ENCODE data around the gene COL7A1.

The COL7A1 gene

GRCh38 chr3:48595075-48595525 lies at the start of gene COL7A1:
COL7A1 (minus strand) TSS chr3:48595329; CDS start chr3:48595159, 170 bp downstream.
- DNase-seq, result no peak

GRCh38 chr3:48642605-48643004 lies 47.5 kb upstream of the COL7A1 start:
- DNase-seq, result no peak

- DNase-seq, result no peak
These were observed 46.3 kb upstream of the COL7A1 start for GRCh38 chr3:48641396-48641795.

GRCh38 chr3:48639944-48640606 lies 44.9 kb upstream of the COL7A1 start:
- DNase-seq, result no peak

GRCh38 chr3:48637305-48637704 lies 42.2 kb upstream of the COL7A1 start:
- no peak for DNase-seq

GRCh38 chr3:48636149-48636655 lies 41.1 kb upstream of the COL7A1 start:
- no peak for DNase-seq

GRCh38 chr3:48635222-48636021 lies 40.3 kb upstream of the COL7A1 start, which contains the start of gene SLC26A6:
SLC26A6 (minus strand) TSS chr3:48635461; CDS start chr3:48635393, 68 bp downstream.
- DNase-seq, result peak; percentile 15

- DNase-seq, result no peak
These were observed 39.6 kb upstream of the COL7A1 start for GRCh38 chr3:48634661-48635221.

- DNase-seq, result no peak
These were observed 38.6 kb upstream of the COL7A1 start for GRCh38 chr3:48633743-48634142.

GRCh38 chr3:48633256-48633655 lies 38.1 kb upstream of the COL7A1 start:
- no peak for DNase-seq

GRCh38 chr3:48631516-48632448 lies 36.7 kb upstream of the COL7A1 start:
- DNase-seq, result no peak

- no peak for DNase-seq
These were observed 35.7 kb upstream of the COL7A1 start for GRCh38 chr3:48630833-48631232.

- DNase-seq, result no peak
These were observed 35.3 kb upstream of the COL7A1 start for GRCh38 chr3:48630407-48630806.

- DNase-seq, result no peak
These were observed 34.8 kb upstream of the COL7A1 start for GRCh38 chr3:48629894-48630293.

GRCh38 chr3:48628277-48629017 lies 33.3 kb upstream of the COL7A1 start:
- no peak for DNase-seq

- DNase-seq, result no peak
These were observed 30.5 kb upstream of the COL7A1 start for GRCh38 chr3:48625600-48625999.

GRCh38 chr3:48624767-48625166 lies 29.6 kb upstream of the COL7A1 start:
- DNase-seq, result no peak

- peak; percentile 79 for DNase-seq
These were observed 28.9 kb upstream of the COL7A1 start for GRCh38 chr3:48623851-48624547.

- no peak for DNase-seq
These were observed 26.3 kb upstream of the COL7A1 start, which contains the start of gene TMEM89 for GRCh38 chr3:48621461-48621869. TMEM89 (minus strand) TSS chr3:48621769; CDS start chr3:48621756, 13 bp downstream.

GRCh38 chr3:48619541-48620524 lies 24.7 kb upstream of the COL7A1 start:
- DNase-seq, result no peak

Data from NCI-H2081 treated with DMSO at 0.1 percent for 48 hours (cell line).